Endothelial cell of umbilical vein (primary cell): Measurements from ENCODE around the gene DST. TPM values are rescaled to one million over a fixed set of nuclear protein-coding genes. Genes with fewer than 3 reads are reported as not detected.
A peak's percentile ranks its signal among the peaks of the same experiment; 100 is the strongest.

ENCODE experiments used
- BruUV-seq: library from RNA; stranded (reverse); fragments of 400-500 nt; replicated peaks from 2 replicates; lab custom pipeline; 2021; lab: Mats Ljungman, UMichigan
- CTCF ChIA-PET: fragments of 300-600, 350-600 bp; sonication (Branson Sonifier 250); formaldehyde crosslinking; loops from one replicate; lab custom pipeline; 2021; ENCODE audit warnings: antibody characterized with exemption, inconsistent platforms; lab: Charles Lee
- POLR2A ChIA-PET: fragments of 300-600, 350-600 bp; sonication (Branson Sonifier 250); formaldehyde crosslinking; loops from one replicate; lab custom pipeline; 2021; ENCODE audit warnings: antibody characterized with exemption, inconsistent platforms; lab: Charles Lee
- DNase-seq: peaks from one replicate; pipeline ENCODE4 v3.0.0-alpha.2; 2011; ENCODE audit warnings: low read depth, low spot score
- FAIRE-seq: peaks from 2 replicates; lab custom pipeline; 2011; peaks lifted over from hg19 to GRCh38; lab: Jason Lieb, UNC
- H2AFZ ChIP-seq: 2 replicates; pipeline ENCODE4 v1.6.0; 2012; ENCODE audit warnings: low read depth, low read length, control low read depth, inconsistent platforms
- H3K27ac ChIP-seq: 2 replicates; pipeline ENCODE4 v1.5.1; 2011; ENCODE audit warnings: low read depth, mild to moderate bottlenecking, control low read depth, low read length, moderate library complexity; ENCODE audit not compliant: insufficient read depth
- H3K27me3 ChIP-seq, 2 experiments: 2 replicates each; pipeline versions ENCODE4 v1.6.0 to v1.6.1; 2011; ENCODE audit warnings: low read length in 2 of 2, mixed read lengths in 1 of 2; ENCODE audit not compliant: control insufficient read depth in 2 of 2, insufficient read depth in 2 of 2
- H3K36me3 ChIP-seq, 2 experiments: 2 replicates in 1 of 2; 3 replicates in 1 of 2; pipeline ENCODE4 v1.5.1; 2011; ENCODE audit warnings: low read length in 2 of 2, mild to moderate bottlenecking in 1 of 2, moderate library complexity in 1 of 2; ENCODE audit not compliant: control insufficient read depth in 2 of 2, insufficient read depth in 2 of 2; ENCODE audit errors: extremely low read depth in 1 of 2
- H3K4me1 ChIP-seq: 3 replicates; pipeline ENCODE4 v1.5.1; 2011; ENCODE audit warnings: mild to moderate bottlenecking, low read length; ENCODE audit not compliant: control insufficient read depth, insufficient read depth; ENCODE audit errors: extremely low read depth
- H3K4me2 ChIP-seq: 2 replicates; pipeline ENCODE4 v1.6.1; 2011; ENCODE audit warnings: low read length, control low read depth, mixed read lengths; ENCODE audit not compliant: insufficient read depth
- H3K4me3 ChIP-seq, 3 experiments: fragments of 200-600 bp in 1 of 3; sonication (generic), shearing (Covaris generic) in 1 of 3; replicated peaks in 1 of 3; 2 replicates each; pipeline ENCODE4 v1.5.1; 2011 to 2016; ENCODE audit warnings: control low read depth in 3 of 3, low read length in 3 of 3, mild to moderate bottlenecking in 2 of 3, inconsistent platforms in 1 of 3, low read depth in 1 of 3, moderate library complexity in 1 of 3; ENCODE audit not compliant: insufficient read depth in 1 of 3
- H3K79me2 ChIP-seq: 2 replicates; pipeline ENCODE4 v1.6.0; 2012; ENCODE audit warnings: low read length, inconsistent platforms; ENCODE audit not compliant: control insufficient read depth, insufficient read depth
- H3K9ac ChIP-seq: replicated peaks from 2 replicates; pipeline ENCODE3; 2011; ENCODE audit warnings: low read length, control low read depth; ENCODE audit not compliant: insufficient read depth; ENCODE audit errors: extremely low read depth
- H3K9me1 ChIP-seq: replicated peaks from 3 replicates; pipeline ENCODE4 v1.6.0; 2011; ENCODE audit warnings: mild to moderate bottlenecking, low read length; ENCODE audit not compliant: control insufficient read depth, insufficient read depth; ENCODE audit errors: extremely low read depth
- H3K9me3 ChIP-seq: replicated peaks from 2 replicates; pipeline ENCODE4 v1.5.1; 2012; ENCODE audit warnings: low read length, inconsistent platforms; ENCODE audit not compliant: control insufficient read depth, insufficient read depth
- H4K20me1 ChIP-seq: replicated peaks from 2 replicates; pipeline ENCODE3; 2011; ENCODE audit warnings: mild to moderate bottlenecking, low read length; ENCODE audit not compliant: control insufficient read depth, insufficient read depth; ENCODE audit errors: extremely low read depth
- EZH2 ChIP-seq: IDR thresholded peaks from 2 replicates; pipeline ENCODE4 v1.6.1; 2012; ENCODE audit warnings: borderline replicate concordance, low read depth, mild to moderate bottlenecking, moderate library complexity, low read length, inconsistent platforms; ENCODE audit not compliant: severe bottlenecking
- FOS ChIP-seq: IDR thresholded peaks from 2 replicates; pipeline ENCODE4 v1.6.1; 2011; ENCODE audit warnings: mild to moderate bottlenecking, low read length, moderate library complexity, borderline replicate concordance; ENCODE audit not compliant: insufficient read depth
- GATA2 ChIP-seq: IDR thresholded peaks from 2 replicates; pipeline ENCODE4 v1.7.0; 2011; ENCODE audit warnings: low read depth, mild to moderate bottlenecking, moderate library complexity, mixed read lengths, low read length; ENCODE audit not compliant: insufficient read length, insufficient read depth
- JUN ChIP-seq: IDR thresholded peaks from 2 replicates; pipeline ENCODE4 v1.6.1; 2011; ENCODE audit warnings: borderline replicate concordance, low read depth; ENCODE audit not compliant: insufficient read length, insufficient read depth
- POLR2A ChIP-seq: IDR thresholded peaks from 2 replicates; pipeline ENCODE4 v1.6.1; 2012; ENCODE audit warnings: low read depth, mild to moderate bottlenecking, control low read depth, low read length
- POLR2AphosphoS5 ChIP-seq: IDR thresholded peaks from 2 replicates; pipeline ENCODE4 v1.6.1; 2012; ENCODE audit warnings: low read depth, mild to moderate bottlenecking, control low read depth, low read length, moderate library complexity; ENCODE audit not compliant: insufficient read depth
- dilution Hi-C: fragments of 300-500 bp; cut with MboI; formaldehyde crosslinking; loops from one replicate; pipeline ENCODE4 v1.15.0; 2019; ENCODE audit warnings: low sequenced_read_pairs; ENCODE audit not compliant: extremely low pct_ligation_motif_present
- intact Hi-C: fragments of 100-400 bp; cut with micrococcal nuclease; formaldehyde crosslinking; loops from one replicate; pipeline ENCODE4 v1.10.0; 2022
- polyA plus RNA-seq, 4 experiments: library from polyadenylated mRNA; depleted of rRNA in 3 of 4; stranded (reverse) in 3 of 4; unstranded in 1 of 4; fragments of >200 nt; gene quantifications; 2 replicates each; pipeline versions ENCODE4 v1.2.1 to v1.2.3, GENCODE V29; 2011 to 2012; ENCODE audit warnings: missing spikeins in 1 of 4
- total RNA-seq: library from RNA; stranded (reverse); gene quantifications from 2 replicates; pipeline ENCODE4 v1.2.3, GENCODE V29; 2021
- TF ChIP-seq, protein P1 (sequence below): IDR thresholded peaks from 2 replicates; pipeline ENCODE4 v1.6.1; 2011; ENCODE audit not compliant: insufficient read depth, insufficient read length

The DST gene
- total and polyA plus RNA-seq, 2 donors (not counting 3 experiments of a cell fraction or from before 2014, with no cell fraction given) = 62.3 to 253 TPM

DNA sequence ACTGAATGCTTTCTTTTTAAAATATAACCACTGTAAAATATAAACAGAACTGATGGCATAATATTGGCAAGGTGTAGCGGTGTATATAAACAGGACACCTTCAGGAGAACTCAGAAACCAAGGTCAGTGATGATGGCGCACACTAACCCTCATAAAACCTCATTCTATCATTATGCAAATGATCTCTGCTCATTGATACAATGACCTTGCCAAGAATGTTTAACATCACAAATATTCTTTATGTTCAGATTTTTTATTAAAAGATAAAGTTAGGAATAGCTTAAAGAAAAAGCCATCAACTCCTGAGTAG lies 48.6 kb upstream of the DST start:
- dilution Hi-C loops = no loop called here
- BruUV-seq = no TSS peak
- H3K79me2 ChIP-seq = no peaks in the 10 kb centered on the region

DNA sequence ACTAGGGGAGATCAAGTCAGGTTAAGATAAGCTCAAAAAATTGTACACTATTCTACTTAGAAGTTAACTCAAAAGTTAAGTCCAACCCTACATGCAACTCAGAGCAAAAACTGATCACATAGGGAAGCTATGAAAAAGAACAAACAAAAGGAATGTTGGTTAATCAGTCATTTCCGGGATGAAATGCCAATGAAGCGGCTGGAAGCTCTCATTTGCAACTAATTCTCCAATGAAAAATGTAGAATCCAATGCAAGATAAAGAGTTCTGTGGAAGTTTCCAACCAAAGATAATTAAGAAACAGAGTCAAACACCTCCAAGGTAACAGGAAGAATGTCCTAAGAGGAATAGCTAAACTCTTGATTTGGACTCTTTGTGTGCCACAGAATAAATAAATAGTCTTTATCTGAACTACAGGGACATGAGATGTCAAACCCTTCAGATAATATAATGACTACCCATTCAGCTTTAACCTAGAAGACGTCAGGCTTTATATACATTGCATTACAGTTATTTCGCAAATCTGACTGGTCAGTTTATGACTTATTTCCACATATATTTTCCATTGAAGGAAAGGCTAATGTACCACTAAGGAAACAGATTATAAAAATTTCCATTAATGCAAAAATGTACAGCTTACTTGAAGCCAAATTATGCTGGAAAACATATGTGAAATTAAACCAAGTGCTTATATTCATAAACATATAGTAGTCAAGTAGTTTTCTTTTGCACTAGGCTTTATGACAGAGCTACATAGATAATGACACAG lies 48.0 kb upstream of the DST start:
- DNase-seq (peak; percentile 64), FAIRE-seq (no peak)
- H3K9me1 ChIP-seq = no peaks in the 10 kb centered on the region
- peaks cover 3% of the 10 kb centered on the region for H3K79me2 ChIP-seq
- no peaks in the 10 kb centered on the region for H3K36me3 ChIP-seq
- H3K4me2 ChIP-seq = peak overlapping the region; percentile 91
- H3K9ac ChIP-seq = peak overlapping the region; percentile 24
- no peaks in the 10 kb centered on the region for H3K27me3 ChIP-seq
- H3K4me3 ChIP-seq = peak overlapping the region in 1 of 3 experiments; percentile 13
- dilution Hi-C loops (no loop called here), intact Hi-C loops (loop anchor here (5.0 kb wide), 1 partner anchor 38 kb away; no protein-coding TSS in a partner anchor)
- POLR2A ChIA-PET = no interaction called here
- H3K9me3 ChIP-seq = no peaks in the 10 kb centered on the region
- H2AFZ ChIP-seq = no peak overlapping the region
- TF ChIP-seq GATA2 (peak; percentile 27), EZH2 (no peak), FOS (peak; percentile 14), JUN (peak; percentile 25)
- TF ChIP-seq, protein P1, sequence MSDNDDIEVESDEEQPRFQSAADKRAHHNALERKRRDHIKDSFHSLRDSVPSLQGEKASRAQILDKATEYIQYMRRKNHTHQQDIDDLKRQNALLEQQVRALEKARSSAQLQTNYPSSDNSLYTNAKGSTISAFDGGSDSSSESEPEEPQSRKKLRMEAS = no peak
- peaks cover 48% of the 10 kb centered on the region for H3K4me1 ChIP-seq
- peak overlapping the region; percentile 81 for H3K27ac ChIP-seq
- BruUV-seq = no TSS peak
- H4K20me1 ChIP-seq = no peaks in the 10 kb centered on the region
- CTCF ChIA-PET = interaction anchor here (0.6 to 1.9 kb wide), 15 partner anchors 9 to 210 kb away, joined by 3 to 21 read pairs (median 4); partner anchors contain the start of gene DST

More for the DNA sequence above, 48.6 kb upstream of the DST start:
- TF ChIP-seq POLR2A = no peak
- TF ChIP-seq POLR2AphosphoS5 = no peak
- no peak for TF ChIP-seq FOS
- no peaks in the 10 kb centered on the region for H3K9me1 ChIP-seq
- H3K27me3 ChIP-seq = no peaks in the 10 kb centered on the region
- no peak for DNase-seq
- ChIA-PET POLR2A (no interaction called here), CTCF (interaction anchor here (0.6 to 2.4 kb wide), 12 partner anchors 8 to 210 kb away, joined by 3 to 21 read pairs (median 4); partner anchors contain the start of gene DST)
- peak overlapping the region; percentile 81 for H3K27ac ChIP-seq
- no peak overlapping the region for H3K9ac ChIP-seq
- no peak for FAIRE-seq
- H2AFZ ChIP-seq = no peak overlapping the region
- H3K9me3 ChIP-seq = no peaks in the 10 kb centered on the region
- no peaks in the 10 kb centered on the region for H3K36me3 ChIP-seq
- intact Hi-C loops = loop anchor here (5.0 kb wide), 1 partner anchor 39 kb away; no protein-coding TSS in a partner anchor
- H4K20me1 ChIP-seq = no peaks in the 10 kb centered on the region
- H3K4me1 ChIP-seq = peaks cover 52% of the 10 kb centered on the region
- no peak overlapping the region for H3K4me3 ChIP-seq
- peak overlapping the region; percentile 91 for H3K4me2 ChIP-seq
